Activated CD4-positive, alpha-beta T cell treated with anti-CD3 and anti-CD28 coated beads for 4 hours (primary cell): ENCODE measurements around the gene BIRC5.
"Not testable (repeated sequence)": the region's sequence is repeated elsewhere in the genome, so short reads cannot be mapped to it uniquely, and the experiment has no call there.

ENCODE experiments used
- DNase-seq, 2 donors: peaks; one replicate each; pipeline ENCODE4 v3.0.0-alpha.2; 2020

BIRC5 gene

DNA sequence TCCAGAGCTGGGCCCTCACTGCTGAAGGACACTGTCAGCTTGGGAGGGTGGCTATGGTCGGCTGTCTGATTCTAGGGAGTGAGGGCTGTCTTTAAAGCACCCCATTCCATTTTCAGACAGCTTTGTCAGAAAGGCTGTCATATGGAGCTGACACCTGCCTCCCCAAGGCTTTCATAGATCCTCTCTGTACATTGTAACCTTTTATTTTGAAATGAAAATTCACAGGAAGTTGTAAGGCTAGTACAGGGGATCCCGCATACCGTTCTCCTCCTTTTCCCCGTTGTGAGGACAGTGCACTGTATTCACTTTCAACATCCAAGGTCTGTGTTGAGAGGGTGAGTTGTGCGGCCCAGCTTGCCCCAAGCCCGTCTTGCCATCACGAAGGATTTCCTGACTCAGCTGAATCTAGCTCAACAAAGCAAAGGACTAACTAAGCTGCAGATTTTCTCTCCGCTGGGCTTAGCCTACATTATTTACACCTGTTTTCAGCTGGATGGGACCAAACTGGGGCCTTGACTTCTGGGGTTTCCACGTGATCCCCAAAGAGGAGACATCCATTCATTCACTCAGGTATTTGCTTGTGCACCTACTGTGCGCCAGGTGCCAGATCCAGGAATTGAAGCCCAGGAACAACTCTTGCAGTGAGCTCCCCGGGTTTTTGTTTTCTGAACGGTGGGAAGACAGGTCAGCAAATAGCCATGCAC is 12.2 kb downstream of the BIRC5 start:
- DNase-seq: no peak

DNA sequence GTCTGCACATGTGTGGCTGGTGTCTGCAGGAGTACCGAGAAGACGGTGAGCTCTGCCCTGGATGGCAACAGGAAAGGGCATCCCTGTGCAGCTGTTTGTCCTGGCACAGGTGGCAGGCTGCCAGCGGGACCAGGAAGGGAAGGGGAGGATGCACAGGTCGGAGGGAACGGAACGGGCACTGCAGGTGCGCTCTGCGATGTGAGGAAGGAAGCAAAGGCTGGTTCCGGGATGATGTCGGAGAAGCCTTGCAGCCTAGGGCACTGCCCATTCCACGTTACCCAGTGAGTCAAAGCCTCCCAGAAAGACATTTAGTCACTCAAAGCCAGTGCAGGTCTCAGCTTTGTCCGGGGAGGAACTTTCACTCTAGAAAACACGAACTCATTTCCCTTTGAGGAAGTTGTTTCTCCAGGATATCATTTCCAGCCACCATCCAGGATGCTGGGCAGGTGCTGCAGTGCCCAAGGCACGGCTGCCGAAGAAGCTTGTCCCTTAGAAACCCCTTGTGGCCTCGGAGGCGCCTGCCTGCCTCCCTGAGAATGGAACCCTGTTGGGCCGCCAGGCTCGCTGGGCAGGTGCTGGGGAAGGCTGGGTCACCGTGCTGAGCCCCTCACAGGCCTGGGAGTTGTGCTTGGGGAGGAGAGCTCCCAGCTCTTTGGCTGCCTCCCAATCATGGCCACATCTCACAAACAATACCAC is 12.9 kb downstream of the BIRC5 start:
- no peak for DNase-seq

DNA sequence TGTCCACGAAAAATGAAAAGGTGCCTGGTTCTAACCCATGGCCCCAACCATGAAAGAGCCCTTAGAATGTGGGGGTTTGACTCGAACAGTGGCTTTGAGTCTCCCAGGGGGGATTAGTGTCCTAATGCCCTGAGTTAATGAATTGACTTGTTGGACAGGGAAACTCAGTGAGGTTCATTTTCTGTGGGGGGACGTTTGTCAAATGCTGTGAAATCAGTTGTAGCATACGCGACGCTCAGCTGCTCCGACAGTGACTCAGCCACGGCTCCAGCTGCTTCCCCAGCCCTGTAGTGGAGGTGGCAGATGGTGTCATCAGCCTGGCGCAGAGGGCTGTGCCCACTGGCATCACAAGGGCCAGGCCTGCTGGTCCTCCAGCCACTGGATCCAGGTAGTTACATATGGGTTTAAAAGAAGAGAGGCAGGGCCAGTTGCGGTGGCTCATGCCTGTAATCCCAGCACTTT is 13.4 kb downstream of the BIRC5 start:
- DNase-seq: no peak

DNA sequence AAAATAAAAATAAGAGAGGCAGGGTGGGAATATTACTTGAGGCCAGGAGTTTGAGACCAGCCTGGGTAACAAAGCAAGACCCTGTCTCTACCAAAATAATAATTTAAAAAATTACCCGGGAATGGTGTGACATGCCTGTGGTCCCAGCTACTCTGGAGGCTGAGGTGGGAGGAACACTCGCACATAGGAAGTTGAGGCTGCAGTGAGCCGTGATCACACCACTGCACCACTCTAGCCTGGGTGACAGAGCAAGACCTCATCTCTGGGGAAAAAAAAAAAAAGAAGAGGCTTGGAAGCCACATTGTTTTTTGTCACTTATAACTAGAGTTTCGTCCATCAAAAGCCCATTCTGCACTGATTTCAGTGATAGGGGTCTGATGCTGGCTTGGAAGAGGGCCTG is 14.1 kb downstream of the BIRC5 start:
- no peak for DNase-seq

DNA sequence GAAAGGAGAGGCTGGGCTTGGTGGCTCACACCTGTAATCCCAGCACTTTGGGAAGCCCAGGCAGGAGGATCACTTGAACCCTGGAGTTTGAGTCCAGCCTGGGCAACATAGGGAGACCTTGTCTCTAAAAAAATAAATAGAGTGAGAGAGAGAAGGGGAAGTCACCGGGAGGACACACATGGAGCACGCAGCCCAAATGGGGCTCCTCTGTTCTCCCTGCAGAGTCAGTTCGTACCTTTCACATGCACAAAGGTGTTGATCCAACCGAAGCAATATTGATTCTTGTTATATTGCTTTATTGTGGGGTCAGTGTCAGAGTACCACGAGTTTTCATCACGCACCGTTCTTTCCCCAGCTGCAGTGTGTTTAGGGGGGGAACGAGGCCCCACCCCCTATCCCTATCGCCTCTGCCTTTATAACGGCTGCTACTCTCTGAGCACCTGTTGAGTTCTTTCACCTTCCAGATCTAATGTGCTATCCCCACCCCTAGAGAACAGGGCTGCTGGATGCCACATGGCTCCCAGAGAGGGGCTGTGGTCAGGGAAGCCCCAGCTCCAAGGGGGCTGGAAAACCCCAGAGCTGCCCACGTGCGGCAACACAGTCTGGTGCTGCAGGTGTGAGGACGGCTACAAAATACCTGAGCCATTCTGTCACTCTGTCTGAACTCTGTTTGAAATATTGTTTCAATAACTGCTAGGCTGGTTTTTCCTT is 16.4 kb downstream of the BIRC5 start:
- DNase-seq: no peak

DNA sequence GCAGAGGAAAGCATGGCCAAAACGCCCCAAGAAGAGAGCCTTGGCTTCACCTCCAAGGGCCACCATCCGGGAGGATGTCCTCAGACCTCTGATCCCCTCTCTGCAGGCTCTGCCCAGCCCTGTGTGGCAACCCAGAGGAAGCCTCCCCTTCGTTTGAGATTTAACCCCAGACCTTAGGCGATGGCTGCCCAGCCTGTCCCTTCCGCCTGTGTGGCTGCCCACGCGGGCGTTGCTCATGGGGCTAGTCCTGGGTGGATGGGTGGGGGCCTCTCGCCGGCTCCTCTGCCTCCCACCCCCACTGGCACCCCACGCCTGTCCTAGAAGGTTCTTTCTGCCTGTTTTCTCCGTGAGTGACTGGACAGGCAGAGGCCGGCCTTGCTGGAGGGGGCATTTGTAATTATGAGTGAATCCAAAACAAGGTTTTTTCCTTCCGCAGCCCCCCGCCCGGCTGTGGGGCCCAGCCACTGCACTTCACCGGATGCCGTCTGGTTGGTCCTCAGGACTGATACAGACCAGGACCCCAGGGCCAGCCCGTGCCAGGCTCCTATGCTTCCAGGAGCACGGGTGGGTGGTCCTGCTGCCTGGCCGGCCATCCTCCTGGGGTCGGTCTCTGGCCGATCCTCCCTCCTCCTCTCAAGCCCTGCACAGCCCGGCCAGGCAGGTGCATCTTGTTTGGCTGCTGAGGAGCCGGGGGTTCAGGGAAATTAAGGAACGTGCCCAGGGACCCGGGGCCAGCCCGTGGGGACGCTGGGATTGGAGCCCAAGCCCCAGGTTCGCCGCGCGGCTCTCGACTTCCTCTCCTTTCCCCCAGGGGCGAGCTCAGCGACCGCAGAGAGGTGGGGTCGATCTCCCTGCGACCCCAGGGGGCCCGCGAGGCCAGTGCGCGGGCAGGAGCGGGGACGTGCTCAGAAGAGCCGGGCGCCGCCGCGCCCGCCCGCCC is 17.2 kb downstream of the BIRC5 start, which contains the start of gene TMEM235:
Gene TMEM235, plus strand, starts transcription at position 636 of the 940 bp plus-strand sequence. CDS start 393 bp downstream, outside the sequence.
- no peak for DNase-seq

DNA sequence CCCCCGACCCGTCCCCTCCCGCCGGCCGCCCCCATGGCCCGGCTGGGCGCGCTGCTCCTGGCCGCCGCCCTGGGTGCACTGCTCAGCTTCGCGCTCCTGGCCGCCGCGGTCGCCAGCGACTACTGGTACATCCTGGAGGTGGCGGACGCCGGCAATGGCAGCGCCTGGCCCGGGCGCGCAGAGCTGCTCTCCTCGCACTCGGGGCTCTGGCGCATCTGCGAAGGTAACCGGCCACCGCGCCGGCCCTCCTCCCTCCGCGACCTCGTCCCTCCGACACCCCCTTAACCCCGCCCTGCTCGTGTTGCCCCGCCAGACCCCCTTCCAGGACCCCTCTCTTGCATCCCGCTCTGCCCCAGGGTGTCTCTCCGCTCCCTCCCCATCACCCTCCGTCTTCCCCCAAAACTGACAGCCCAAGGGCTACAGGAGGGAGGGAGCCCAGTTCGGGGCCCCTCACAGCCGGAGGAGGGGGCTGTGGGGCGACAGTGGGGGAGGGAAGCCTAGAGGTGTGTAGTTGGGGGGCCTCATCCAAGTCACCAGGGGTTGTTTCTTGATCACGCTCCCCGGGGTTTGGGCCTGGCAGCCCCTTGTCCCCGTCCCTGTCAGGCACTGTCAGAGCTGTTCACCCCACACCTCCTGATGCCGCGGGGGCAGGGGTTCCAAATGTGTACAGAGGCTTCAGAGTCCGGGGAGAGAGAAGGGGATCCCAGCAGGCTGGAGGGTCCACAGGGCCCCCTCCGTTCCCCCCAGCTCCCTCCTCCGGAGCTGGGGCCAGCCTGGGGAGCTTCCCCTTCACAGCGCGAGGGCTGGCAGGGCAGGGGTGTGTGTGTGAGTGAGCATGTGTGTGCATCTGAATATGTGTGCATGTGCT is 18.2 kb downstream of the BIRC5 start:
- DNase-seq: no peak

DNA sequence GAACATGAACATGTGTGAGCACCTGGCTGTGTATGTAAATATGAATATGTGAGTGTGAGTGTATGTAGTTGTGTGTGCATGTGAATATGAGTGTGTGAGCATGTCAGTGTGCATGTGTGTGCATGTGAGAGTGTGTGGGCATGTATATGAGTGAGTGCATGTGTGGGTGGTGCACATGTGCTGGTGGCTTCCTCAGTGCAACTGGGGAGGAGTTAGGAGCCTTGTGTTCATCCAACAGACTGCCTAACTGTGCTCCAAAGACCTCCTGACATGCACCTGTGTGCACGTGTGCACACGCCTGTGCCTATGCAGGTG is 18.8 kb downstream of the BIRC5 start:
- DNase-seq: no peak

DNA sequence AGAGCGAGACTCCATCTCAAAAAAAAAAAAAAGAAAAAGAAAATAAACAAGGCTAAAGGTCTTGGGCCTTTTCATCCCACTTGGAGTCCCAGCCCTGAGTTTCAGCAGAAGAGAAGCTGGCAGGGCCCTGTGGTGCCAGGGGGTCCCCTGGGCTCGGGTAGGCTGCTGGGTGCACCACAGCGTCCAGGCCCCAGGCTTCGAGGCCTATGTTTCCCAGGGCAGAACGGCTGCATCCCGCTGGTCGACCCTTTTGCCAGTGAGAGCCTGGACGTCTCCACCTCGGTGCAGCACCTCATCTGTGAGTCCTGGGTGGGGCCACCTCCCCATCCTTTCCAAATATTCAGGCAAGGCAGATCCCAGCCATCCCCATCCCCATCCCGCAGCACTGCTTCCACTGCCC is 19.6 kb downstream of the BIRC5 start:
- DNase-seq: no peak

DNA sequence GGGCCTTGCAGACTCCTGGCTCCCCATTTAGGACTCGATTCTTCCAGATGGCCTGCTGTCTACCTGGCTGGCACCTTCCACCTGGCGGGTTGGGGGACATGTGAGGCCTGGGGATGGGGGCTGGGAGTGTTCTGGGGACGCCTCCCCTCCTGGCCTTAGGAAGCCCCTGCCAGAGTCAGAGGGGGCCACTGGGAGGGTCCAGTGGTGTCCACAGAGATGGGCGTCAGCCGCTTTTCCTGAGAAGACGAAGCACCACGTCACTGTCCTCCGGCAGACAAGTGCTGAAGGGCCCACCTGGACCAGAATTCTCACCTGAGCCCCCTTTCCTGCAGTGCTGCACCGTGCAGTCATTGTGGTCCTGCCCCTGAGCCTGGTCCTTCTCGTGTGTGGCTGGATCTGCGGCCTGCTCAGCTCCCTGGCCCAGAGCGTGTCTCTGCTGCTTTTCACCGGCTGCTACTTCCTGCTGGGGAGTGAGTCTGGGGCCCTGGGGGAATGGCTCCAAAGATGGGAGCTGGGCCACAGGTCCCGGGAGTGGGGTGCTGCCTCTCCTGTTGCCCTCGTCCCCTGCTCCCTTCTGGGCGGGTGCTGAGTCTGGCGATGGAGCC is 20.3 kb downstream of the BIRC5 start:
- no peak for DNase-seq

DNA sequence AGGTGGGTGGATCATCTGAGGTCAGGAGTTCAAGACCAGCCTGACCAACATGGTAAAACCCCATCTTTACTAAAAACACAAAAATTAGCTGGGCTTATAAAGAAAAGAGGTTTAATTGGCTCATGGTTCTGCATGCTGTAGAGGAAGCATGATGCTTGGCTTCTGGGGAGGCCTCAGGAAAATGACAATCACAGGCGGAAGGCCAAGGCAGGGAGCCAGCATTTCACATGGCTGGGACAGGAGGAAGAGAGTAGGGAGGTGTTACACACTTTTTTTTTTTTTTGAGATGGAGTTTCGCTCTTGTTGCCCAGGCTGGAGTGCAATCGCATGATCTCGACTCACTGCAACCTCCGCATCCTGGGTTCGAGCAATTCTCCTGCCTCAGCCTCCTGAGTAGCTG is 21.0 kb downstream of the BIRC5 start:
- DNase-seq: not testable (repeated sequence)

DNA sequence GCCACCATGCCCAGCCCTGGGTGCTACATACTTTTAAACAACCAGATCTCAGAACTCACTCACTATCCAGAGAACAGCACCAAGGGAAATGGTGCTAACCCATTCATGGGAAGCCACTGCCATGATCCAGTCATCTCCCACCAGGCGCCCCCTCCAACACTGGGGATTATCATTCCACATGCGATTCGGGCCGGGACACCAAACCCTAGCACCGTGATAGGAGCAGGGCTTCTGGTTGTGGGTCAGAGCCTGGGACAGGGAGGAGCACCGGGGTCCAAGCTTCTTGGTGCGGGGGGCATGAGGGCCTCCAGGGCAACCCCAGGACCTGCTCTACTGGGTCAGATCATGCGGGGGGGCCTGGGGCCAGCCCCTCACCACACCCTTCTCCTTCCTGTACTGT is 21.8 kb downstream of the BIRC5 start:
- no peak for DNase-seq

DNA sequence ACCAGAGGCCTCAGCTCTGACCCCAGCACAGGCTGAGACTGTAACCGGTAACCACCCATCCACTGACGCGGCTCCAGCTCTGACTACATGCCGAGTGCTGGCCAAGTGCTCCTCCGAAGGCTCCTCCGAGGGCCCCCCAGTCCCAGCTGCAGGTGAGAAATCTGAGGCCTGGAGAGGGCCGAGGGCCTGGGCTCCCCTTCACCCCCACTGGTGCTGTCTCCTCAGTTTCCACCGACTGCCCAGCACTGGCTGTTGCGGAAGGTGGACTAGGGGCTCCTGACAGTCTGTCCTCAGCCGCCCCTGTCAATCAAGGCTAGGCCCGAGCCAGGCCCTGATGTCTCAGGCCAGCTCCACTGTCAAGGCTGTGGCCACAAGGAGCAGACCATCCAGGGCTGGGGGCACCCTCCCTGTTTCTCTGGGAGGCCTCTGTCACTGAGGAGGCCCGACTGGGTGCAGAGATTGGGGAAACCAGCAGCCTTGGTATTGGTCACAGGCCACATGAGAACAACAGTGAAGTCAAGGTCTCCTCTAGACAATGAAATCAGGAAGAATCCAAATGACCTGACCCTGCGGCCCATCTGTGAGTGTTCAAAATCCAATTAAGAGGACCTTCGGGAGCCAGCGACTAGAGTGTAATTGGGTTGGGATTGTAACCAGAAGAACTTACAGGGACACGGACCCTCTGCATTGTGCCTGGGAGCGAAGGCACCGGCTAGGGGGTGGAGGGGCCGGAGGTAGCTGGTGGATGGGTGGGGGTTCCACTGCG is 22.5 kb downstream of the BIRC5 start:
- DNase-seq: no peak

DNA sequence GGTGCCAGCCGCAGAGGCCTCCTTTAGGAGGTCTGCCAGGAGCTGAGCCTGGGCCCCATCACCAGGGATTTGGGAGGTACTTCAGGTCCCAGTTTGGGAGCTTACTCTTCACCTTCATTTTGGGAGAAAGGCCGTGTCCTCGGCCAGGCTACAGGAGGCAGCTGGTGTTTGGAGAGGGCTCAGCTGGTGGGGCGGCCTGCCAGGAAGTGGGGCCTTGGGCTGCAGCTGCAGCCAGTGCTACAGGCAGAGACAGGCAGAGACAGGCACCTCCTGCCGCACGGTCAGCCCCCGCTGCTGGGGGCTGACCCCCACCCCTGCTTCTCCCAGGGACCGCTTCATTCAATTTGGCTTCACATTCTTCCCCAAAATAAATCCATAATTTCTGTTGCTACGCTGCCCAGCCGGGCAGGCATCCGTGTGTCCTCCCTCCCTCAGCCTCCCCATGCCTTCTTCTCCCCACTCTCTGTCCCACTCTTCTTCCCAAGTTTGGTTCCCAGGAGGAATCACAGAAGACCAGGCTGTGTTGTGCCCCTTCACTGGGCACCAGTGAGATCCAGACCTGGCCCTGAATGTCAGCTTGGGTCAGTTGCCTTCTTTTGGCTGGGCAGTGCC is 23.5 kb downstream of the BIRC5 start:
- no peak for DNase-seq

DNA sequence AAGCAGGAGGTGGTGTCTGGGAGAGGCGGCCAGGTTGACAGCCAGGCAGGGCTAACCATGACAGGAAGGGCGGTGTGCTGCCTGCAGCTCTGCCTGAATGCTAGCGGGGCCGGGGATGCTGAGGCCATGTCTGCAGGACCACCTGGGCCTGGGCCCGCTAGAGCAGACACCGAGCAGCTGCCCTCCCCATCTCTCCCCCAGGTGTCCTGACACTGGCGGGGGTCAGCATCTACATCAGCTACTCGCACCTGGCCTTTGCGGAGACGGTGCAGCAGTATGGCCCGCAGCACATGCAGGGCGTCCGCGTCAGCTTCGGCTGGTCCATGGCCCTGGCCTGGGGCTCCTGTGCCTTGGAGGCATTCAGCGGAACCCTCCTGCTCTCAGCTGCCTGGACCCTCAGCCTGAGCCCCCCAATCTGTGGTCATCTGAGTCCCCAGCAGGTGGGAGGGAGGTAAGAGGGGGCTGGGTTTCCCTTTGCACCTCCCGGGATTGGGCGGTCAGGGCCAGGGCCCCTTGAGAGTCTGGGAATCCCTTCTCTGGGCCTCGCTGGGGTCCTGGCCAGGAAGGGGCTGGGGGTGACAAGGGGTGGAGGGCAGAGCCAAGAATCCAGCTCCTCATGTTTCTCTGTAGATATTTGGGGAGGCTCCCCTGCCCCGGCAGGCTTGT is 24.9 kb downstream of the BIRC5 start:
- DNase-seq: no peak

DNA sequence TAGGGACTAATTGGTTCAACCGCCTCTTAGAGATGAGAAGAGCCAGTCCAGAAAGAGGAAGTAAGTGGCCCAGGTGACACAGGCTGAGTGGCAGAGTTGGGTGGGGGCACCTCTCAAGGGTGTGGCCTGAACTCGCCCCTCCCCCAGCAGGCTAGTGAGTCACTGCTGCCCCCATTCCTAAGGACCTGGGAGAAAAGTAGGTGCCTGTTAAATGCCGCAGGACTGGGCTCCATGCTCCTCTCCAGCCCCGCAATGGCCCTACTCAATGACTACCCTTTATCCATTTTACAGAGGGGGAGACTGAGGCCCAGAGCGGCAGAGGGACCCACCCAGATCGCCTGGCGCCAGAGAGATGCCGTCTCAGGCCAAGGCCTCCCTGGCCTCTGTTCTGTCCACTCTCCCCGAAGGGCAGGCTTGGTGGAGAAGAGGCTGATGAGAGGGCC is 25.5 kb downstream of the BIRC5 start:
- no peak for DNase-seq

DNA sequence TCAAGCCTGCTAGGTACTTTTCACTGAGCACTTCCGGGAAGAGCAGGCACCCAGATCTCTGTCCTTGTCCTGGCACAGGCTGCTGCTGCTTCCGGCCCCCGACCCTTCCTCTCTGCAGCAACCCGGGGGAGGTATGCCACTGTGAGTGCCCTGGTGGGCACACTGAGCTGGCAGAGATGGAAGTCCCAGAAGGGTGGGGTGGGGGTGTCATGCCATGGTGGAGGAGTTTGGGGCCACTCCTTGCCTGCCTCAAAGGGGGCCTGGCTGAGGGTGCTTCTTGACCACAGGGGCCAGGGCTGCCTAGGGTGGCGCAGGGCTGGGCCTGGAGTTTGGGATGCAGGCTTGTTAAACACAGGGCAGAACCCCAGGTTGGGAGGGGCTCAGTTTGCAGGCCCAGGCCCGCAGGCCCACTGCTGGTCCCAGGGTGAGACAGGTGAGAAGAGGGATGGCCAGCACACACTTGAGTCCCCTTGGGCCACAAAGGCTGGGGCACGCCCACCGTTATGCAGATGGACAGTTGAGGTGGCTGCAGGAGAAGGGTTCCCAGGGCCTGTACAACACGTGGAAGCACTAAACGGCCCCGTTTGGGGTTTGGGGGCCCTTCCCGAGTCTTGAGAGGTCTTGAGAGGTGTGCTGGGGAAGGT is 26.1 kb downstream of the BIRC5 start:
- DNase-seq: no peak

DNA sequence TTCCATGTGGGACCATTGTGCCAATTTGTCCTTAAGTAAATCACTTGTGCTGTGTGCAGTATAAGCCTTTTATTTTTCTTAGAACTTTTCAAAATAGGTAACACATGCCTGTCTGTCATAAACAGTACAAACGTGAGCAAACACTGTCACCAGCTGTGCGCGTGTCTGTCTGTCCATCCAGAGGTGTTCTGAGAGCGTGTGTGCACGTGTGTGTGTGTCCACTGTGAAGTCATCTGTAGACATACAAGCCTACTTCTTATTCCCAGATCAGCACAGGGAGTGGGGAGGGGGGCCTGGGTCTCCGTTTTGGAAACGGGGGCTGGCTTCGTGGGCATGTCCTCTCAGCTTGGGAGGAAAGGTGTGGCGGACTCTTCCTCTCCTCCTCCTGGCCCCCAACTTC is 26.8 kb downstream of the BIRC5 start:
- no peak for DNase-seq
